Adrenal gland (tissue), 5 donors: Measurements from ENCODE around the gene DELE1.

Experiments used
- POLR2A ChIP-seq, 2 donors: fragments of 450-650 bp; IDR thresholded peaks; one replicate each; pipeline ENCODE4 v1.6.1; 2017; ENCODE audit warnings: antibody characterized with exemption in 2 of 2, mild to moderate bottlenecking in 2 of 2, moderate library complexity in 1 of 2
- TF ChIP-seq, protein P1 (sequence below), 6 experiments: fragments of 450-650 bp in 4 of 6; fragments of 200-600 bp in 2 of 6; sonication (generic) in 1 of 6; IDR thresholded peaks; 1 replicate in 5 of 6; 2 replicates in 1 of 6; pipeline versions ENCODE4 v1.5.1 to v1.8.0; 2016 to 2021; ENCODE audit warnings: antibody characterized with exemption in 6 of 6, mild to moderate bottlenecking in 2 of 6, moderate library complexity in 1 of 6
- donor health status: DM: no; HTN: no; CAD: no.

DNA sequence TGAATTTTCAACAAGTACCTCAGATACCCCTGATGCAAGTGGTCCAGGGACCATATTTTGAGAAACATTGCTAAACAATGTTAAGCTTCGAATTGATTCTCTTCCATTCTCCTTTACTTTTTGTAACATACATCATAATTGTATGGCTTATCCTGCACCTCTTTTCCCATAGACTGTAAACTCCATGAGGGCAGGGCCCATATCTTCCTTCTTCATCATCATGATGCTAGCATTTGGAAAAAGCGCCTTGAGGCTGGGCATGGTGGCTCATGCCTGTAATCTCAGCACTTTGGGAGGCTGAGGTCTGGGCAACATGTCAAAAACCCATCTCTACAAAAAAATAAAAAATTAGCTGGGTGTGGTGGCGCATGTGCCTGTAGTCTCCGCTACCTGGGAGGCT, 14.5 kb upstream of the DELE1 start:
- TF ChIP-seq, protein P1, sequence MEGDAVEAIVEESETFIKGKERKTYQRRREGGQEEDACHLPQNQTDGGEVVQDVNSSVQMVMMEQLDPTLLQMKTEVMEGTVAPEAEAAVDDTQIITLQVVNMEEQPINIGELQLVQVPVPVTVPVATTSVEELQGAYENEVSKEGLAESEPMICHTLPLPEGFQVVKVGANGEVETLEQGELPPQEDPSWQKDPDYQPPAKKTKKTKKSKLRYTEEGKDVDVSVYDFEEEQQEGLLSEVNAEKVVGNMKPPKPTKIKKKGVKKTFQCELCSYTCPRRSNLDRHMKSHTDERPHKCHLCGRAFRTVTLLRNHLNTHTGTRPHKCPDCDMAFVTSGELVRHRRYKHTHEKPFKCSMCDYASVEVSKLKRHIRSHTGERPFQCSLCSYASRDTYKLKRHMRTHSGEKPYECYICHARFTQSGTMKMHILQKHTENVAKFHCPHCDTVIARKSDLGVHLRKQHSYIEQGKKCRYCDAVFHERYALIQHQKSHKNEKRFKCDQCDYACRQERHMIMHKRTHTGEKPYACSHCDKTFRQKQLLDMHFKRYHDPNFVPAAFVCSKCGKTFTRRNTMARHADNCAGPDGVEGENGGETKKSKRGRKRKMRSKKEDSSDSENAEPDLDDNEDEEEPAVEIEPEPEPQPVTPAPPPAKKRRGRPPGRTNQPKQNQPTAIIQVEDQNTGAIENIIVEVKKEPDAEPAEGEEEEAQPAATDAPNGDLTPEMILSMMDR (IDR thresholded peaks at IDR 0.05): no peak
- TF ChIP-seq POLR2A (IDR thresholded peaks at IDR 0.05): no peak
